ENCODE results near the gene NPIPB8.
"Not testable (repeated sequence)": the region's sequence is repeated elsewhere in the genome, so short reads cannot be mapped to it uniquely, and the experiment has no call there.

DNA sequence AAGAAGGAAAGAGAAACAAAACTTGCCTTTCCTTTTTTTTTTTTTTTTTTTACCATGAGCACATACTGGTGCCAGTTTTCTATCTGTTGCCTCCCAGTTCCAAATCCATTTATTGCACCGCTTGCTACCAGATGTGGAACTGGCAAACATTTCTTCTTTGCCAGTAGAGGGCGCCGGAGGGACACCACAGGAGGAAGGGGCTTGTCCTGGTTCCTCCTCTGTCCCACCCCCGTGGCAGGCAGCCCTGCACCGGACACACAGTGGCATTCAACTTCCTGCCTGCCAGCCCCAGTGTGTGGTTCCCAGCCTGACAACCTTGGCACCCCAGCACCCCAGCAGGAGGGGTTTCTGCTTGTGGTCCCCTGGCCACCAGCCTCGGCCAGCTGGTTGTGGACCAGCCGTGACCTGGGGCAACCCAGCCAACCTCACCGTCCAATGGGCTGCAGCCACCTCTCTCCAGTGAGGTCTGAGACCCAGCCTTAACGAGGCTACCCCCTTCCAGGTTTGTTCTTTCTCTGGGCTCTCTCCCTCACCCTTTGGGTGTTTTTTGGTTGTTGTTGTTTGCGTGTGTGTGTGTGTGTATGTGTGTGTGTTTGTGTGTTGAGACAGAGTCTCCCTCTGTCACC, 50.6 kb downstream of the NPIPB8 start:
- TF ChIP-seq ZNF707 (tag by site-specific recombination; IDR thresholded peaks at IDR 0.05); KLF16 (tag by site-specific recombination; IDR thresholded peaks at IDR 0.05); ZBTB1 (tag by site-specific recombination; IDR thresholded peaks at IDR 0.05); ZNF76 (tag by site-specific recombination; IDR thresholded peaks at IDR 0.05; ENCODE audit: borderline replicate concordance, low read depth): not testable (repeated sequence)
- TF ChIP-seq, protein P1, sequence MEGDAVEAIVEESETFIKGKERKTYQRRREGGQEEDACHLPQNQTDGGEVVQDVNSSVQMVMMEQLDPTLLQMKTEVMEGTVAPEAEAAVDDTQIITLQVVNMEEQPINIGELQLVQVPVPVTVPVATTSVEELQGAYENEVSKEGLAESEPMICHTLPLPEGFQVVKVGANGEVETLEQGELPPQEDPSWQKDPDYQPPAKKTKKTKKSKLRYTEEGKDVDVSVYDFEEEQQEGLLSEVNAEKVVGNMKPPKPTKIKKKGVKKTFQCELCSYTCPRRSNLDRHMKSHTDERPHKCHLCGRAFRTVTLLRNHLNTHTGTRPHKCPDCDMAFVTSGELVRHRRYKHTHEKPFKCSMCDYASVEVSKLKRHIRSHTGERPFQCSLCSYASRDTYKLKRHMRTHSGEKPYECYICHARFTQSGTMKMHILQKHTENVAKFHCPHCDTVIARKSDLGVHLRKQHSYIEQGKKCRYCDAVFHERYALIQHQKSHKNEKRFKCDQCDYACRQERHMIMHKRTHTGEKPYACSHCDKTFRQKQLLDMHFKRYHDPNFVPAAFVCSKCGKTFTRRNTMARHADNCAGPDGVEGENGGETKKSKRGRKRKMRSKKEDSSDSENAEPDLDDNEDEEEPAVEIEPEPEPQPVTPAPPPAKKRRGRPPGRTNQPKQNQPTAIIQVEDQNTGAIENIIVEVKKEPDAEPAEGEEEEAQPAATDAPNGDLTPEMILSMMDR (tag by site-specific recombination; IDR thresholded peaks at IDR 0.05) = not testable (repeated sequence)
- TF ChIP-seq, protein P2, sequence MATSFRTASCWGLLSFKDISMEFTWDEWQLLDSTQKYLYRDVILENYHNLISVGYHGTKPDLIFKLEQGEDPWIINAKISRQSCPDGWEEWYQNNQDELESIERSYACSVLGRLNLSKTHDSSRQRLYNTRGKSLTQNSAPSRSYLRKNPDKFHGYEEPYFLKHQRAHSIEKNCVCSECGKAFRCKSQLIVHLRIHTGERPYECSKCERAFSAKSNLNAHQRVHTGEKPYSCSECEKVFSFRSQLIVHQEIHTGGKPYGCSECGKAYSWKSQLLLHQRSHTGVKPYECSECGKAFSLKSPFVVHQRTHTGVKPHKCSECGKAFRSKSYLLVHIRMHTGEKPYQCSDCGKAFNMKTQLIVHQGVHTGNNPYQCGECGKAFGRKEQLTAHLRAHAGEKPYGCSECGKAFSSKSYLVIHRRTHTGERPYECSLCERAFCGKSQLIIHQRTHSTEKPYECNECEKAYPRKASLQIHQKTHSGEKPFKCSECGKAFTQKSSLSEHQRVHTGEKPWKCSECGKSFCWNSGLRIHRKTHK (tag by site-specific recombination; IDR thresholded peaks at IDR 0.05) = not testable (repeated sequence)
